ENCODE measurements around the gene DVL2.

GRCh38 chr17:7248796-7249195 is 14.5 kb upstream of the DVL2 start:
- TF ChIP-seq, protein P1, sequence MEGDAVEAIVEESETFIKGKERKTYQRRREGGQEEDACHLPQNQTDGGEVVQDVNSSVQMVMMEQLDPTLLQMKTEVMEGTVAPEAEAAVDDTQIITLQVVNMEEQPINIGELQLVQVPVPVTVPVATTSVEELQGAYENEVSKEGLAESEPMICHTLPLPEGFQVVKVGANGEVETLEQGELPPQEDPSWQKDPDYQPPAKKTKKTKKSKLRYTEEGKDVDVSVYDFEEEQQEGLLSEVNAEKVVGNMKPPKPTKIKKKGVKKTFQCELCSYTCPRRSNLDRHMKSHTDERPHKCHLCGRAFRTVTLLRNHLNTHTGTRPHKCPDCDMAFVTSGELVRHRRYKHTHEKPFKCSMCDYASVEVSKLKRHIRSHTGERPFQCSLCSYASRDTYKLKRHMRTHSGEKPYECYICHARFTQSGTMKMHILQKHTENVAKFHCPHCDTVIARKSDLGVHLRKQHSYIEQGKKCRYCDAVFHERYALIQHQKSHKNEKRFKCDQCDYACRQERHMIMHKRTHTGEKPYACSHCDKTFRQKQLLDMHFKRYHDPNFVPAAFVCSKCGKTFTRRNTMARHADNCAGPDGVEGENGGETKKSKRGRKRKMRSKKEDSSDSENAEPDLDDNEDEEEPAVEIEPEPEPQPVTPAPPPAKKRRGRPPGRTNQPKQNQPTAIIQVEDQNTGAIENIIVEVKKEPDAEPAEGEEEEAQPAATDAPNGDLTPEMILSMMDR (IDR thresholded peaks at IDR 0.05), result no peak
- TF ChIP-seq POLR2A (IDR thresholded peaks at IDR 0.05), result no peak

Data from esophagus squamous epithelium (tissue), 4 donors.